Measurements from ENCODE around the gene SLC38A7.
A peak's percentile ranks its signal among the peaks of the same experiment; 100 is the strongest.

SLC38A7 gene

DNA sequence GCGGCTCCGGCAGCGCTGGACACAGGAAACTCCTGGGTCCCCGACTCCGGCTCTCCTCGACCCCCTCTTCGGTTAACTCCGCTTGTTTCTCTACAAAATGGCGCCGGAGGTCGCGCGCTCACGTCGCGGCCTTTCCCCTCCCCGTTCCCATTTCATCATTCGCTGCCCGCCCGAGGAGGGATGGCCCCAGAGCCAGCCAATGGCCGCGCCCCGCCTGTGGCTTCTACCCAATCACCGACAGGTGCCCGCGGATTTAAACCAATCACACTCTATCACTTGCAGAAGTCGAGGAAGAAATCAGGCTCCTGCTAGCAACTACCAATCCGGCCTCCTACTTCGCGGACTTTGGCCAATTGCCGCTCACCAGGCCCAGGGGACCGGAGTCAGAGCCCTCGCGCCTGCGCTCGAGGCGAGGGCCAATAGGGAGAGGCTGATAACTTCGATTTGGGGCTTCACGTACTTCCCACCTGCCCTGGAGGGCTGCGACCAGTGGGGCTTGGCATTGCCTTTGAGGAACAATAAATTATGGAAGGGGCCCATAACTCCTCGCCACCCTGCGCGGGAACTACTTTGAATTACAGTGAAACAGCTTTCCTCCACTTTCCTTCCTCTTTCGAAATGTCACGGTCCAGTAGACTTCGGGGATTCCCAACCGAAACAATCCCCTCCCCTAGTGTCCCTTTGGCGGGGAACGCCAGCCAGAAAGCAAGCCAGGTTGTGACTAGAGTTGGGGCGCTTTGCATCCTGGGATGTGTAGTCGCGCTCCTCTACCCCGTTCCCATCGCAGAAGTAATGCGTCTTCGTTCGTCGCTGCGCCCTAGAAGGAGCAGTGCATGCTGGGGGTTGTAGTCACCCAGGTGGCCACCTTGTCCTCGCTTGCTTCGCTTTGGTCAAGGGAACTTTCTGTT, 54.6 kb downstream of the SLC38A7 start, which contains the start of gene CNOT1:
TSS of gene CNOT1 (minus strand) at position 94 of the 908 bp plus-strand sequence. CDS start 30,489 bp downstream, outside the sequence.
- peak; percentile 97 for DNase-seq

DNA sequence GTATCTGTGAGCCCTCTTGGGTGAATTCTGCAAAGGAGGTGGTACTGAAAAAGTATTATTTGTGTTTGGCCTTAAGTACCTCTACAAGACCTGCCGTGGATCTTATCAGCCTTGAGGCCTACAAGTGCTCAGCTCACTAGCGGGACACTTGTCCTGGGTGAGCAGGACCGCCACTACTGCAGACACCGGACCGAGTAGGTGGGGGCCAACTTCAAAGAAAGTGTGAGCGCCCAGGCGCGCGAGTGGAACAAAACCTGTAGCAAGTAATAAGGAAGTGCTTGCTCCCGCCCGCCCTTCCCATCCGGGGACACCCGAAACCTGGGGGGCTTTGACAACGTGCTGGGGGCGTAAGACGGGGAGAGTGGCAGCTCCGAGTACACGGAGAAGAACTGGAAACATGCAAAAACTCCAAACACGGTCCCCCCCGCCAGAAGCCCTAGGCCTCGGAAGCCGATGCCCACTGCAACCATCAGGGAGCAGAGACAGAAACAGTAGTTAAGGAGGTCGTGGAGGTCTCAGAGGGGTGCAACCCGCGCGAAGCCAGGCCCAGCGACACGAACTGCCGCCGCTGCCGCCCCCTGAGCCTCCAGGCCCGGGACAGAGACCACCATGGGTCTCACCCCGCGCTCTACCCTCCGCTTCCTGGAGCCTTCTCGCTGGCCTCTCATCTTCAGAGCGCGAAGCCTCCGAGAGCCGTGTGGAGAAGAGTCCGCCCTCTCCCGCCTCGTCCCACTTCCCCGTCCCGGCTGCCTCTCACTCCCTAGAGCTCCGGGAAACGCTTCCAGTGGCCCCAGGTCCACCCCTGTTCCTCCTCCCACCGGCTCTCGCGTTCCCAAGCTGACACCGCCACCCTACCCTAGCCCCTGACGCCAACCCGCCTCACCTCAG, 55.5 kb downstream of the SLC38A7 start:
- peak; percentile 55 for DNase-seq

DNA sequence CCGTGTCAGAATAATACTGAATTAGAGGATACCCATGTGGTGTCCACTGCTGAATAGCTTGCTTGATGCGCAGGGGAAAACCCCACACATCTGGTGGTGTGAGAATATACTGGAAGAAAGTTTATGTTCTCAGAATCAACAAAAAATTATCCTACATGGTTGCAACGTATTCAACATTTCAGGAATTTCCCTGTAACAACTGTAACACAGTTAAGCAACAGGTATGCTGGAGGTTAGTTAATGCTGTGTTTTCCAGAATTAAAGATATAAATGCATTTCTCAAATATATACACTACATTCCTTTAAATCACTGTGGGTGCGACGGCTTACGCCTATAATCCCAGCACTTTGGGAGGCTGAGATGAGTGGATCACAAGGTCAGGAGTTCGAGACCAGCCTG, 60.4 kb downstream of the SLC38A7 start:
- no peak for DNase-seq

DNA sequence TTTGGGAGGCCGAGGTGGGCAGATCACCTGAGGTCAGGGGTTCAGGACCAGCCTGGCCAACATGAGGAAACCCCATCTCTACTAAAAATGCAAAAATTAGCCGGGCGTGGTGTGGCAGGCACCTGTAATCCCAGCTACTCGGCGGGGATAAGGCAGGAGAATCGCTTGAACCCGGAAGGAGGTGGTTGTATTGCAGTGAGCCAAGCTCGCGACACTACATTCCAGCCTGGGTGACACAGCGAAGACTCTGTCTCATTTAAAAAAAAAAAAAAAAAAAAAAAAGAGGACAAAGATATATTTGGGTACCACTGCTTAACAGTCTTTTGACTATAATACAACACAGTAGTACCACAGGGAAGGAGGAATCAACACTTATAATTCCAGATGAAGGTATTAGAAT, 64.2 kb downstream of the SLC38A7 start:
- DNase-seq: no peak

DNA sequence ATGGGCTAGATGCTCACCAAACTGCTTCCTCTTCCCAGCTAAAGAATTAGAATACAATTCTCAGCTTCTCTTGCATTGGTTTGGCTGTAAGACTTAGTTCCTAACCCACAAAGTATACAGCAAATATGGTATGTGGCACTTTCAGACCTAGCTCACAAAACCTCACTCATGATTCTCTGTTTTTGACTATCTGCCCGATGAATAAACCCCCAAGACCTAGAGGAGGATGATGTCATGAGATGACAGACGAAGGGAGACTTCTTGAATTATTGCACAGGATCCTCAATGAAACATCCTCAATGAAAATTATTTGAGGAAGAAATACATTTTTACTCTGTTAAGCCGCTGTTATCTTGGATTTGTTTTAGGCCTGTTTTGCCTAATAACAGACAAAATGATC, 69.3 kb downstream of the SLC38A7 start:
- no peak for DNase-seq
